Liver (tissue), 9 donors: ENCODE data around the gene ZNF280B. TPM values are rescaled to one million over a fixed set of nuclear protein-coding genes. Genes with fewer than 3 reads are reported as not detected.

Experiments
- DNase-seq: peaks from one replicate; pipeline ENCODE4 v3.0.0-alpha.2; 2017; ENCODE audit warnings: low spot score
- H3K27ac ChIP-seq, 2 donors: one replicate each; pipeline ENCODE4 v1.7.0; 2013; ENCODE audit warnings: inconsistent platforms in 2 of 2, low read length in 2 of 2, control low read depth in 1 of 2, low read depth in 1 of 2, mild to moderate bottlenecking in 1 of 2
- H3K27me3 ChIP-seq, 4 donors: one replicate each; pipeline versions ENCODE4 v1.6.1 to v1.7.0; 2013; ENCODE audit warnings: low read length in 3 of 4, inconsistent platforms in 1 of 4, mild to moderate bottlenecking in 1 of 4, moderate library complexity in 1 of 4; ENCODE audit not compliant: control insufficient read depth in 4 of 4, insufficient read depth in 4 of 4
- H3K36me3 ChIP-seq, 4 donors: one replicate each; pipeline versions ENCODE4 v1.6.1 to v1.7.0; 2013; ENCODE audit warnings: low read length in 3 of 4, mild to moderate bottlenecking in 3 of 4, low read depth in 1 of 4, moderate library complexity in 1 of 4; ENCODE audit not compliant: control insufficient read depth in 4 of 4, insufficient read depth in 3 of 4
- H3K4me1 ChIP-seq, 4 donors: one replicate each; pipeline versions ENCODE4 v1.6.1 to v1.7.0; 2013; ENCODE audit warnings: low read length in 3 of 4, mild to moderate bottlenecking in 3 of 4, moderate library complexity in 1 of 4; ENCODE audit not compliant: control insufficient read depth in 4 of 4, insufficient read depth in 4 of 4
- H3K4me3 ChIP-seq, 3 donors: one replicate each; pipeline versions ENCODE4 v1.6.1 to v1.7.0; 2013; ENCODE audit warnings: low read length in 3 of 3, control low read depth in 1 of 3, low read depth in 1 of 3, mild to moderate bottlenecking in 1 of 3
- H3K9ac ChIP-seq, 2 donors: one replicate each; pipeline ENCODE4 v1.7.0; 2013; ENCODE audit warnings: low read length in 2 of 2, mild to moderate bottlenecking in 2 of 2, moderate library complexity in 2 of 2, control low read depth in 1 of 2, low read depth in 1 of 2
- H3K9me3 ChIP-seq, 4 donors: one replicate each; pipeline versions ENCODE4 v1.6.1 to v1.7.0; 2013; ENCODE audit warnings: low read length in 3 of 4; ENCODE audit not compliant: control insufficient read depth in 4 of 4
- ATF3 ChIP-seq: IDR thresholded peaks from 2 replicates; pipeline ENCODE4 v1.6.1; 2016; ENCODE audit warnings: antibody characterized with exemption
- CTCF ChIP-seq: fragments of 150-350 bp; IDR thresholded peaks from 2 replicates; pipeline ENCODE4 v1.5.1; 2017; ENCODE audit warnings: improper control_type of control experiment, low read depth, low read length; ENCODE audit not compliant: missing input control
- EGR1 ChIP-seq, 2 donors: IDR thresholded peaks; 2 replicates each; pipeline ENCODE4 v1.6.1; 2016 to 2018; ENCODE audit warnings: antibody characterized with exemption in 2 of 2, low read depth in 2 of 2
- FOXA1 ChIP-seq: IDR thresholded peaks from 2 replicates; pipeline ENCODE4 v1.6.1; 2016; ENCODE audit warnings: antibody characterized with exemption
- FOXA2 ChIP-seq: IDR thresholded peaks from 2 replicates; pipeline ENCODE4 v1.6.1; 2016; ENCODE audit warnings: antibody characterized with exemption
- GABPA ChIP-seq, 2 donors: IDR thresholded peaks in 1 of 2; conservative IDR thresholded peaks in 1 of 2; 2 replicates each; pipeline ENCODE4 v1.6.1; 2016; ENCODE audit warnings: antibody characterized with exemption in 2 of 2, mild to moderate bottlenecking in 1 of 2, moderate library complexity in 1 of 2
- HNF4A ChIP-seq, 2 donors: conservative IDR thresholded peaks; 2 replicates each; pipeline ENCODE4 v1.6.1; 2016; ENCODE audit warnings: antibody characterized with exemption in 2 of 2, mild to moderate bottlenecking in 2 of 2
- HNF4G ChIP-seq: IDR thresholded peaks from 2 replicates; pipeline ENCODE4 v1.6.1; 2016; ENCODE audit warnings: antibody characterized with exemption
- JUND ChIP-seq, 2 donors: IDR thresholded peaks; 2 replicates each; pipeline ENCODE4 v1.6.1; 2016; ENCODE audit warnings: antibody characterized with exemption in 2 of 2
- MAX ChIP-seq: IDR thresholded peaks from 2 replicates; pipeline ENCODE4 v1.6.1; 2016; ENCODE audit warnings: antibody characterized with exemption
- NR2F2 ChIP-seq: IDR thresholded peaks from 2 replicates; pipeline ENCODE4 v1.6.1; 2016; ENCODE audit warnings: antibody characterized with exemption
- RAD21 ChIP-seq, 2 donors: IDR thresholded peaks; 2 replicates each; pipeline ENCODE4 v1.6.1; 2016; ENCODE audit warnings: antibody characterized with exemption in 2 of 2, mild to moderate bottlenecking in 2 of 2
- REST ChIP-seq: IDR thresholded peaks from 2 replicates; pipeline ENCODE4 v1.6.1; 2016; ENCODE audit warnings: antibody characterized with exemption, mild to moderate bottlenecking
- RXRA ChIP-seq, 2 donors: IDR thresholded peaks; 2 replicates each; pipeline ENCODE4 v1.6.1; 2017 to 2018; ENCODE audit warnings: antibody characterized with exemption in 2 of 2, mild to moderate bottlenecking in 1 of 2
- SP1 ChIP-seq: IDR thresholded peaks from 2 replicates; pipeline ENCODE4 v1.6.1; 2018; ENCODE audit warnings: antibody characterized with exemption, mild to moderate bottlenecking
- TAF1 ChIP-seq: conservative IDR thresholded peaks from 2 replicates; pipeline ENCODE4 v1.6.1; 2016; ENCODE audit warnings: antibody characterized with exemption, mild to moderate bottlenecking
- YY1 ChIP-seq: IDR thresholded peaks from 2 replicates; pipeline ENCODE4 v1.6.1; 2016; ENCODE audit warnings: antibody characterized with exemption, mild to moderate bottlenecking
- ZBTB33 ChIP-seq: IDR thresholded peaks from 2 replicates; pipeline ENCODE4 v1.6.1; 2016; ENCODE audit warnings: antibody characterized with exemption
- WGBS: extraction: QIAGEN DNeasy Blood & Tissue Kit; methylation state at CpG from one replicate; pipeline ENCODE4 v1.1.7; 2013; 5-methylcytosine and 5-hydroxymethylcytosine counted together
- polyA plus RNA-seq, 2 donors: library from polyadenylated mRNA; stranded (reverse) in 1 of 2; unstranded in 1 of 2; fragments of 200-250 nt in 1 of 2; fragments of >200 nt in 1 of 2; fragmentation: Nextera tagmentation in 1 of 2; extraction: Ambion mirVana in 1 of 2; gene quantifications; one replicate each; pipeline versions ENCODE4 v1.2.1 to v1.2.3, GENCODE V29; 2013 to 2015
- total RNA-seq, 2 donors: library from RNA; depleted of rRNA; stranded (reverse); fragments of >200 nt; gene quantifications; one replicate each; pipeline ENCODE4 v1.2.3, GENCODE V29; 2014
- donor health status: healthy.
- donor health status: healthy.
- donor health status: healthy.
- donor health status: healthy.
- donor health status: healthy.

The ZNF280B gene
- total and polyA plus RNA-seq, 4 donors, result 0.03 to 0.84 (median 0.06) TPM

- 58% methylated on average over 5 of the region's 5 CpGs for WGBS
- no peak overlapping the region for H3K4me3 ChIP-seq
- no peak overlapping the region for H3K27ac ChIP-seq
- H3K27me3 ChIP-seq, result peaks cover 0 to 9% (median under 1%) of the 10 kb centered on the region in 4 donors
- H3K9me3 ChIP-seq, result no peaks in the 10 kb centered on the region
- TF ChIP-seq CTCF (no peak), FOXA1 (no peak), YY1 (no peak), HNF4G (no peak), EGR1 (IDR thresholded peaks at IDR 0.05; ENCODE audit: low read depth in 2 of 2) (no peak), FOXA2 (no peak), MAX (no peak), RAD21 (IDR thresholded peaks at IDR 0.05) (no peak), SP1 (no peak), NR2F2 (no peak), RXRA (IDR thresholded peaks at IDR 0.05) (no peak), JUND (IDR thresholded peaks at IDR 0.05) (no peak), TAF1 (no peak), HNF4A (conservative IDR thresholded peaks at IDR 0.05) (no peak), GABPA (IDR thresholded peaks at IDR 0.05 in 1 of 2, conservative IDR thresholded peaks at IDR 0.05 in 1 of 2) (no peak)
- no peak for DNase-seq
- H3K9ac ChIP-seq, result no peak overlapping the region
- H3K4me1 ChIP-seq, result no peaks in the 10 kb centered on the region
- no peaks in the 10 kb centered on the region for H3K36me3 ChIP-seq
These were observed 11.0 kb upstream of the ZNF280B start for GRCh38 chr22:22519591-22519990.

- WGBS, result 59% methylated on average over 4 of the region's 4 CpGs
These were observed 8.4 kb upstream of the ZNF280B start for GRCh38 chr22:22516992-22517391.

GRCh38 chr22:22515890-22516289, 7.3 kb upstream of the ZNF280B start:
- Histone ChIP-seq H3K9me3 (no peaks in the 10 kb centered on the region), H3K4me1 (no peaks in the 10 kb centered on the region), H3K9ac (no peak overlapping the region), H3K36me3 (no peaks in the 10 kb centered on the region), H3K27me3 (peaks cover 0 to 12% (median under 1%) of the 10 kb centered on the region in 4 donors), H3K27ac (no peak overlapping the region), H3K4me3 (no peak overlapping the region)
- DNase-seq, result no peak
- TF ChIP-seq NR2F2 (no peak), HNF4G (no peak), EGR1 (IDR thresholded peaks at IDR 0.05; ENCODE audit: low read depth in 2 of 2) (no peak), ATF3 (no peak), FOXA2 (no peak), JUND (IDR thresholded peaks at IDR 0.05) (no peak), SP1 (no peak), MAX (no peak), GABPA (IDR thresholded peaks at IDR 0.05 in 1 of 2, conservative IDR thresholded peaks at IDR 0.05 in 1 of 2) (no peak), RXRA (IDR thresholded peaks at IDR 0.05) (no peak), TAF1 (no peak), ZBTB33 (no peak), RAD21 (IDR thresholded peaks at IDR 0.05) (no peak), HNF4A (conservative IDR thresholded peaks at IDR 0.05) (no peak), REST (no peak)

More at GRCh38 chr22:22516992-22517391, 8.4 kb upstream of the ZNF280B start:
- no peak for DNase-seq
- Histone ChIP-seq H3K27me3 (peaks cover 0 to 12% (median under 1%) of the 10 kb centered on the region in 4 donors), H3K4me3 (no peak overlapping the region), H3K36me3 (no peaks in the 10 kb centered on the region), H3K4me1 (no peaks in the 10 kb centered on the region), H3K9me3 (no peaks in the 10 kb centered on the region), H3K27ac (no peak overlapping the region), H3K9ac (no peak overlapping the region)
- TF ChIP-seq YY1, result no peak
